ENCODE results near the gene DNAJC6.

DNA sequence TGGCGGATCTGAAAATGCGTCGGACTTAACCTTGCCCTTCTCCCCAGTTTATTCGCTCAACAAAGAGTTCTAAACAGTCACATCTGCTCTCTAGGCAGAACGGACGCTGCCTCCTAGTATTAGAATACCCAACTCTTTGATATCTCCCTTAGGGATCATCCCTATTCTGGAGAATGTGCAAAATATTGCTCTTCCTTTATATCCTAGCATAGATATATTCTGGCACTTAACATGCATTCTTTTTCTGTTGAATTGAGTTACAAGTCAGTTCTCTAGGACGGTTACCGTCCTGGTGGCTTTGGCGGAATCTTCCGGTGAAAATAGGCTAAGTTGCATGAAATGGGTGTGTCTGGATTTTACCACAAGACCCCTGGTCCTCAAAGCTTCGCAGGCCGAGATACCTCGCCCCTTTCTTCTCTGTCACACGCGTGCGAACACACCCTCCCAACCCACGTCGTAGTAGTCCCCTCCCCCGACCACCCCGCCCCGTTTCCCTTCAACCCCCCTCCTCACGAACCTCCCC lies 501 bp upstream of the DNAJC6 start:
- TF ChIP-seq FOXJ3 (CRISPR knock-in tag; IDR thresholded peaks at IDR 0.05) (no peak), SMC3 (IDR thresholded peaks at IDR 0.05; ENCODE audit: low read depth, low read length) (no peak), ELF1 (IDR thresholded peaks at IDR 0.05) (no peak), EP300 (IDR thresholded peaks at IDR 0.05; ENCODE audit: borderline replicate concordance in 1 of 2, low read depth in 1 of 2, low read length in 1 of 2) (no peak), EZH2phosphoT487 (IDR thresholded peaks at IDR 0.05; ENCODE audit: borderline replicate concordance, low read depth) (no peak), TAF1 (IDR thresholded peaks at IDR 0.05; ENCODE audit: borderline replicate concordance, low read depth, low read length) (no peak)
- TF ChIP-seq, protein P1, sequence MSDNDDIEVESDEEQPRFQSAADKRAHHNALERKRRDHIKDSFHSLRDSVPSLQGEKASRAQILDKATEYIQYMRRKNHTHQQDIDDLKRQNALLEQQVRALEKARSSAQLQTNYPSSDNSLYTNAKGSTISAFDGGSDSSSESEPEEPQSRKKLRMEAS (IDR thresholded peaks at IDR 0.05; ENCODE audit: low read depth) = no peak
- TF ChIP-seq, protein P2, sequence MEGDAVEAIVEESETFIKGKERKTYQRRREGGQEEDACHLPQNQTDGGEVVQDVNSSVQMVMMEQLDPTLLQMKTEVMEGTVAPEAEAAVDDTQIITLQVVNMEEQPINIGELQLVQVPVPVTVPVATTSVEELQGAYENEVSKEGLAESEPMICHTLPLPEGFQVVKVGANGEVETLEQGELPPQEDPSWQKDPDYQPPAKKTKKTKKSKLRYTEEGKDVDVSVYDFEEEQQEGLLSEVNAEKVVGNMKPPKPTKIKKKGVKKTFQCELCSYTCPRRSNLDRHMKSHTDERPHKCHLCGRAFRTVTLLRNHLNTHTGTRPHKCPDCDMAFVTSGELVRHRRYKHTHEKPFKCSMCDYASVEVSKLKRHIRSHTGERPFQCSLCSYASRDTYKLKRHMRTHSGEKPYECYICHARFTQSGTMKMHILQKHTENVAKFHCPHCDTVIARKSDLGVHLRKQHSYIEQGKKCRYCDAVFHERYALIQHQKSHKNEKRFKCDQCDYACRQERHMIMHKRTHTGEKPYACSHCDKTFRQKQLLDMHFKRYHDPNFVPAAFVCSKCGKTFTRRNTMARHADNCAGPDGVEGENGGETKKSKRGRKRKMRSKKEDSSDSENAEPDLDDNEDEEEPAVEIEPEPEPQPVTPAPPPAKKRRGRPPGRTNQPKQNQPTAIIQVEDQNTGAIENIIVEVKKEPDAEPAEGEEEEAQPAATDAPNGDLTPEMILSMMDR (IDR thresholded peaks at IDR 0.05) = no peak
